GM19099 (cell line): ENCODE results near the gene HVCN1.

Experiments
- POLR2A ChIP-seq: IDR thresholded peaks from 3 replicates; pipeline ENCODE4 v1.6.1; 2011; ENCODE audit warnings: low read depth; ENCODE audit not compliant: insufficient read length; ENCODE audit errors: extremely low read depth

The HVCN1 gene

GRCh38 chr12:110657747-110658146, 31.2 kb downstream of the HVCN1 start:
- no peak for TF ChIP-seq POLR2A

GRCh38 chr12:110656071-110656655, 32.8 kb downstream of the HVCN1 start:
- no peak for TF ChIP-seq POLR2A

DNA sequence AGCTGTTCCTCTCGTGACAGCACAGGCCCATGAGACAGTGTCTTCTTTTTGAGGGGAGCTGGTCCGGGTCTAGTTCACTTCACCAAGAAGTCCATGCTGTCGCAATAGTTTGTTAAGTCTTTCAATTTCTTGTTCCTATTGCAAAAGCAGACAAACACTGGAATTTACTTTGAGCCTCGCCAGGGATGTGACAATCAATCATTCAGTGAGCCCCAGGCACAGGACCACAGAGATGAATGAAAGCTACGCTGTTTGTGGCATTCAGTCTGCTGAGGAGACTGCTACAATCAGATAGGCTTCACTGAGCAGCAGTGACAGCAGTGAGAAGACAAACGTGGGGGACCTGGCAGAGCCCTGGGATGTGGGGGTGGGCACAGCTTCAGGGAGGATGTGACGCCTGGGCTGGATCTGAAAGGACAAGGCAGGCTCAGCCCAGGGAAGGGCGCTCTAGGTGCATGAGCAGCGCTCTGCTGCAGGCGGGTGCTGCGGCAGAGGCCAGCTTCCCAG, 39.5 kb downstream of the HVCN1 start:
- no peak for TF ChIP-seq POLR2A

- no peak for TF ChIP-seq POLR2A
Observed at GRCh38 chr12:110647631-110648040, 41.3 kb downstream of the HVCN1 start.

GRCh38 chr12:110641521-110641920, 47.4 kb downstream of the HVCN1 start:
- no peak for TF ChIP-seq POLR2A

- no peak for TF ChIP-seq POLR2A
Observed at GRCh38 chr12:110640275-110641025, 48.5 kb downstream of the HVCN1 start.

- TF ChIP-seq POLR2A: no peak
Observed at GRCh38 chr12:110639336-110640141, 49.4 kb downstream of the HVCN1 start.

DNA sequence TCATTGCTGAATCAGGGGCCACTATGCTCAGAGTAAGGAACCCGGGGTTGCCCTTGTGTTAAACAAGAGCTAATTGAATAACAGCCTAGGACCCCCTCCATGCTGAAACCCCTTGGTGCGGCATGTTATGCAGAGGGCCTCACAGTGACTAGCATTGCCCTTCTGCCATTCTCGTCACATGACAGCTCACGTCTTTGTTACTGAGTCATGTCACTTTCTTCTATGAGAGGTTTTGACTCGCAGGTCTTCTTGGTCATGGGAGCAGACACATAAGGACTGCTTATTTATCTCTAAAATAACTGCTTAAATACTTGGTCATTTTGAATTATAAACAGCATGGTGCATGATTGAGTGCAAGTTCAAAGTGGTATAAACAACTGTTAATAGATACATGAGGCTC, 50.1 kb downstream of the HVCN1 start:
- TF ChIP-seq POLR2A: no peak

- no peak for TF ChIP-seq POLR2A
Observed at GRCh38 chr12:110637869-110638441, 51.0 kb downstream of the HVCN1 start.

- no peak for TF ChIP-seq POLR2A
Observed at GRCh38 chr12:110636516-110636915, 52.4 kb downstream of the HVCN1 start.

- TF ChIP-seq POLR2A: no peak
Observed at GRCh38 chr12:110635055-110635454, 53.9 kb downstream of the HVCN1 start.

DNA sequence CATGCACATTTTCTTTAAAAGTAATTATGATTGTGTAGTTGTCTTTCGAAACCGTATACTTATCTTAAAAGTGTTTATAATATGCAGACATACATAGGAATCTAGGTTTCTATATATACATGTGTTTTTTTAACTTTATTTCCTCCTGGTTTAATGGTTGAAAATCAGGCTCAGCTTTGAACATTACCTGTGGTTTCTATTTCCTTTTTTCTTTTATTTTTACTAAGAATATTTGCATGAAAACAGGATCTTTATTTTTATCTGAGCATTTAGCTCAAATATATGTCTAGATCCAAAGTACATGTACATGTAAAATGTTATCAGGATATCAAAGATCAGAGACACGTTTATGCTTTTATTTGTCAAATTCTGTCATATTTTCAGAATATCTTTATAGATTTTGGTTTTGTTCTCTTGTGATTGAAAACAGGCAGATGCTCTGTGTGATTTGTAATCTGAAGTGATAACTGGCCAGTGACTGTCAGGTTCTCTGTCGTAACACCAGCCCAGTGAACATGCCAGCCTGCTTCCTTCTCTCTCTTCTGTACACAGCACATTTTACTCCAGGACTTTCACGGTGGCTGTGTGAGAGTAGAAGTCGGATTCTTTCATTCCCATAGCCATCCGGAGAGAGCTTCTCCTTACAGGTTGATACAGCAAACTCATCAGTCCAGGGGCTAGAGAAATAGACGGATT, 61.3 kb downstream of the HVCN1 start:
- TF ChIP-seq POLR2A: peak; percentile 20

DNA sequence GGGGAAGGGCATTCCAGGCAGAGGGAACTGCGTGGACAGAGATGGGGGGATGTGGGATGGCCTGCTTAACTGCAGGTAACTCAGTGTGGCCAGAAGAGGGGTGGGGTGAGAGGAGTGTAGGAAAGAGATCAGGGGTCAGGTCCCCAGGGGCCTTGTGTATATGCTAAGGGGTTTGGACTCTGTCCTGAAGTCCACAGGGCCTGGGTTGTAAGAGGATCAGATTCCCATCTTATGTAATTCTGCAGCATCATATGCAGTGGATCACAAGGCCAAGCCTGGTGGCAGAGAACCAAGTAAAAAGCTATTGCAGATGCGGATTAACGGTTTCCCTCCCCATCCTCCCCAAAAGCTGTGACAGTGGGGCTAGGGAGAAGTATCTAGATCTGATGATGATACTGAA, 66.3 kb downstream of the HVCN1 start:
- no peak for TF ChIP-seq POLR2A

- TF ChIP-seq POLR2A: no peak
Observed at GRCh38 chr12:110619534-110619953, 69.4 kb downstream of the HVCN1 start.
